Measurements from ENCODE around the gene SLC2A10.

Gene SLC2A10

DNA sequence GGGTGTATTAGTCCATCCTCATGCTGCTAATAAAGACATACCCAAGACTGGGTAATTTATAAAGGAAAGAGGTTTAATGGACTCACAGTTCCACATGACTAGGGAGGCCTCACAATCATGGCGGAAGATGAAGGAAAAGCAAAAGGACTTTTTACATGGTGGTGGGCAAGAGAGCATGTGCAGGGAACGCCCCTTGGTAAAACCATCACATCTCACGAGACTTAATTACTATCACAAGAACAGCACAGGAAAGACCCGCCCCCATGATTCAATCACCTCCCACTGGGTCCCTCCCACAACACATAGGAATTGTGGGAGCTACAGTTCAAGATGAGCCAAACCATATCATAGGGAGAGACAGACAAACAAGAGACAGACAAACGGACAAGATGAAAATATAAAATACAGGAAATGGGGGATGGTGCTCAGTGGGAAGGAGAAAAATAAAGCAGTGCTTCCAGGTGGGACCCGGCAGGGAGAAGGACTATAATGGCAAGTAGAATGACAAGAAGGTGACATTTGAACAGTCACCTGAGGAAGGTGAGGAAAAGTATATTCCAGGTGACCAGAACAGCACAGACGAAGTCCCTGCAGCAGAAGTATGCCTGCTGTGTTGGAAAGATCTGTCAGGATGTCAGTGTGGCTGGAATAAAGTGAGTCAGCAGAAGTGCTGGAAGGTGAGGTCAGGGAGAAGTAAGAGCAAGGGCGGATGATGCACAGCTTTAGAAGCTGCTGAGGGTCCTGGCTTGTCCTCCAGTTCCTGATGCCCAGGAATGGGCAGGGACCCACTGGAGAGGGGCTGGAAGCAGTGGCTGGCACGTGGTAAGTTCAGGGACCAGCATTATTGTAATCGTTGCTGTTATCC lies 61.1 kb downstream of the SLC2A10 start:
- no peak for TF ChIP-seq EZH2phosphoT487 (conservative IDR thresholded peaks at IDR 0.05; ENCODE audit: low read length)
- TF ChIP-seq, protein P1, sequence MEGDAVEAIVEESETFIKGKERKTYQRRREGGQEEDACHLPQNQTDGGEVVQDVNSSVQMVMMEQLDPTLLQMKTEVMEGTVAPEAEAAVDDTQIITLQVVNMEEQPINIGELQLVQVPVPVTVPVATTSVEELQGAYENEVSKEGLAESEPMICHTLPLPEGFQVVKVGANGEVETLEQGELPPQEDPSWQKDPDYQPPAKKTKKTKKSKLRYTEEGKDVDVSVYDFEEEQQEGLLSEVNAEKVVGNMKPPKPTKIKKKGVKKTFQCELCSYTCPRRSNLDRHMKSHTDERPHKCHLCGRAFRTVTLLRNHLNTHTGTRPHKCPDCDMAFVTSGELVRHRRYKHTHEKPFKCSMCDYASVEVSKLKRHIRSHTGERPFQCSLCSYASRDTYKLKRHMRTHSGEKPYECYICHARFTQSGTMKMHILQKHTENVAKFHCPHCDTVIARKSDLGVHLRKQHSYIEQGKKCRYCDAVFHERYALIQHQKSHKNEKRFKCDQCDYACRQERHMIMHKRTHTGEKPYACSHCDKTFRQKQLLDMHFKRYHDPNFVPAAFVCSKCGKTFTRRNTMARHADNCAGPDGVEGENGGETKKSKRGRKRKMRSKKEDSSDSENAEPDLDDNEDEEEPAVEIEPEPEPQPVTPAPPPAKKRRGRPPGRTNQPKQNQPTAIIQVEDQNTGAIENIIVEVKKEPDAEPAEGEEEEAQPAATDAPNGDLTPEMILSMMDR (IDR thresholded peaks at IDR 0.05; ENCODE audit: insufficient read depth, low read length, poor library complexity, severe bottlenecking), result no peak
- no peak overlapping the region for H3K4me2 ChIP-seq (ENCODE audit: low read depth, low read length, poor library complexity, severe bottlenecking)
- no peaks in the 10 kb centered on the region for H3K79me2 ChIP-seq (ENCODE audit: insufficient read depth, low read length)
- no peak overlapping the region for H3K4me3 ChIP-seq (ENCODE audit: insufficient read depth, low read length, poor library complexity, severe bottlenecking)
- H2AFZ ChIP-seq (ENCODE audit: low read depth, low read length, severe bottlenecking), result no peak overlapping the region
- no peaks in the 10 kb centered on the region for H3K9me2 ChIP-seq (replicated peaks; ENCODE audit: insufficient read depth, low read length)
- H3F3A ChIP-seq (ENCODE audit: insufficient read depth), result no peaks in the 10 kb centered on the region
- H3K9ac ChIP-seq (ENCODE audit: low read length), result no peak overlapping the region
- no peaks in the 10 kb centered on the region for H3K36me3 ChIP-seq (ENCODE audit: low read length)
- H3K27ac ChIP-seq (ENCODE audit: low read depth, low read length), result no peak overlapping the region
- no peaks in the 10 kb centered on the region for H4K20me1 ChIP-seq (ENCODE audit: low read depth, low read length)
- H3K27me3 ChIP-seq (ENCODE audit: low read length), result no peaks in the 10 kb centered on the region
- H3K9me3 ChIP-seq (ENCODE audit: insufficient read depth, low read length), result no peaks in the 10 kb centered on the region

DNA sequence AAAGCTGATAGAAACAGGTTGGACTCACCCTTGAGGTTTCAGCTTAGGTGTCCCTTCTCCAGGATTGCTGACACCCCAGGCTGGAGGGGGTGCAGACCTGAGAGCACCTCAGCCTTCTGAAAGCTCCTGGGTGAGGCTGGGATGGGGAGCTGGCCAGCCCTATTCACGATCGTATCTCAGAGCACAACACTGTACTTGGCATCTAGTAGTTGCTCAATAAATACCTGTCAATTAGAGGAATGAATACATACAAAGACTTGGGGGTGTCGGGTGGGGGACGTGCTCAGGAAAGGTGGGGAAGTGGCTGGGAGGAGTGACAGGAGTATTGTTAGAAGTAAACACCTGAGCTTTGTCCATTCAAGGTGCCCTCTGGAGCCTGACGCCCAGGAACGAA lies 61.7 kb downstream of the SLC2A10 start:
- Histone ChIP-seq H3K4me3 (ENCODE audit: insufficient read depth, low read length, poor library complexity, severe bottlenecking) (no peak overlapping the region), H3K36me3 (ENCODE audit: low read length) (no peaks in the 10 kb centered on the region), H3K9me2 (replicated peaks; ENCODE audit: insufficient read depth, low read length) (no peaks in the 10 kb centered on the region), H3K27me3 (ENCODE audit: low read length) (no peaks in the 10 kb centered on the region), H3K9ac (ENCODE audit: low read length) (no peak overlapping the region), H3F3A (ENCODE audit: insufficient read depth) (no peaks in the 10 kb centered on the region), H3K79me2 (ENCODE audit: insufficient read depth, low read length) (no peaks in the 10 kb centered on the region), H2AFZ (ENCODE audit: low read depth, low read length, severe bottlenecking) (no peak overlapping the region), H3K9me3 (ENCODE audit: insufficient read depth, low read length) (no peaks in the 10 kb centered on the region), H3K4me2 (ENCODE audit: low read depth, low read length, poor library complexity, severe bottlenecking) (no peak overlapping the region), H3K27ac (ENCODE audit: low read depth, low read length) (no peak overlapping the region), H4K20me1 (ENCODE audit: low read depth, low read length) (no peaks in the 10 kb centered on the region)
- TF ChIP-seq, protein P1 (IDR thresholded peaks at IDR 0.05; ENCODE audit: insufficient read depth, low read length, poor library complexity, severe bottlenecking), result no peak
- no peak for TF ChIP-seq EZH2phosphoT487 (conservative IDR thresholded peaks at IDR 0.05; ENCODE audit: low read length)

DNA sequence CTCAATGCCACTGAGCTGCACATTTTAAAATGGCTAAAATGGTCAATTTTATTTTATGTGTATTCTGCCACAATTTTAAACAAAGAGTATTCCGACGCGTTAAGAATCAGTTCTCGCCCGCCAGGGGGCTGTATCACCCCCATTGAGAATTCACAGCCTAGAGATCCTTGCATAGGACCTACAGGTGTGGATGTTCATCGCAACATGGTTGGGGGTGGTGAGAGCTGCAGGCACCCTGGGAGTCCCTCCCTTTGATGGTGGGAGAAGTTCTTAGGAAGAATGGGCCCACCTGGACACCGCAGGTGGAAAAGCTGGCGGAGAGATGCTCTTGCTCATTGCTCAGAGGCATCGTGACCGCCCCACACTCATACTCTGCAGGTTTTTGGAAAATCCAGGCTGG lies 63.5 kb downstream of the SLC2A10 start:
- Histone ChIP-seq H2AFZ (ENCODE audit: low read depth, low read length, severe bottlenecking) (no peak overlapping the region), H3K4me2 (ENCODE audit: low read depth, low read length, poor library complexity, severe bottlenecking) (no peak overlapping the region), H3K4me3 (ENCODE audit: insufficient read depth, low read length, poor library complexity, severe bottlenecking) (no peak overlapping the region)

More for the DNA sequence above, 63.5 kb downstream of the SLC2A10 start:
- Histone ChIP-seq H3K27ac (ENCODE audit: low read depth, low read length) (no peak overlapping the region), H3K79me2 (ENCODE audit: insufficient read depth, low read length) (no peaks in the 10 kb centered on the region), H4K20me1 (ENCODE audit: low read depth, low read length) (no peaks in the 10 kb centered on the region), H3K9me2 (replicated peaks; ENCODE audit: insufficient read depth, low read length) (no peaks in the 10 kb centered on the region), H3K9ac (ENCODE audit: low read length) (no peak overlapping the region), H3K9me3 (ENCODE audit: insufficient read depth, low read length) (no peaks in the 10 kb centered on the region), H3F3A (ENCODE audit: insufficient read depth) (no peaks in the 10 kb centered on the region), H3K36me3 (ENCODE audit: low read length) (no peaks in the 10 kb centered on the region), H3K27me3 (ENCODE audit: low read length) (no peaks in the 10 kb centered on the region)
- TF ChIP-seq, protein P1 (IDR thresholded peaks at IDR 0.05; ENCODE audit: insufficient read depth, low read length, poor library complexity, severe bottlenecking), result no peak
- TF ChIP-seq EZH2phosphoT487 (conservative IDR thresholded peaks at IDR 0.05; ENCODE audit: low read length), result no peak
